Fibroblast of villous mesenchyme (primary cell): ENCODE data around the gene ROCK2. TPM values are rescaled to one million over a fixed set of nuclear protein-coding genes. Genes with fewer than 3 reads are reported as not detected.

Experiments used
- DNase-seq: peaks from one replicate; pipeline ENCODE4 v3.0.0-alpha.2; 2010; ENCODE audit warnings: low read depth
- H3K4me3 ChIP-seq: 2 replicates; pipeline ENCODE4 v1.5.1; 2011; ENCODE audit warnings: low read depth, mild to moderate bottlenecking, low read length
- CTCF ChIP-seq: IDR thresholded peaks from 2 replicates; pipeline ENCODE4 v1.5.1; 2012; ENCODE audit warnings: low read depth, mild to moderate bottlenecking, low read length; ENCODE audit not compliant: insufficient read depth
- total RNA-seq: library from RNA; depleted of rRNA; stranded (reverse); fragments of >200 nt; gene quantifications from 2 replicates; pipeline ENCODE4 v1.2.3, GENCODE V29; 2012

Gene ROCK2
- total RNA-seq, 1 donor = 54.0 TPM

DNA sequence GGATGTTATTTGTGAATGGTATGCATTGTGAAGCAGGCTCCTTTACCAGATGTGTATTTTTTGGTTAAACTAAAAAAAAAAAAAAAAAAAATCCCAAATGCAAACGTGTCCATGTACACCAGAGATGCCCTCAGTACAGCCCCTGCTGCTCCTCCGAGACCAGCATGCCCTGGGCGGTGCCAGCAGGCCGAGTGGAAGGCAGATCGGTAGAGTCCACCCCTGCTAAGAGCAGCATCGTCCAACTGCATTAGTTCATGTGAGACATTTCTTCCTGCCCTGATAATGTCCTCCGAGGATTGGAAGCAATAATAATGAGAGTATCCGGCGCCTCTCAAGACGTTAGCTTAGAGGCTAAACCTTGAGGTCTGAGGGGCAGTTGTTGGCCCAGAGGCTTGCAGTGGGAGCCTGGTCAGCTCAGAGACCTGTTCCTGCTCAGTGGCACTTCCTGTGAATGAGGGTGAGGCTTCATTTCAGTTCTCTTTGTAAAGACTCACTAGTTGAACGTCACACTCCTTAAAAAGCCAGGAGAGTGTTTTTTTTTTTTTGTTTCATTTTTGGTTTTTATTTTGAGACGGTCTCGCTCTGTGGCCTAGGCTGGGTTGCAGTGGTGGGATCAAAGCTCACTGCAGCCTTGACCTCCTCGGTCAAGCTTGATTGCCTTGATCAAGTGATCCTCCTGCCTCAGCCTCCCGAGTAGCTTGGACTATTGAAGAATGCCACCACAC, 183.5 kb downstream of the ROCK2 start:
- no peak for DNase-seq
- no peak for TF ChIP-seq CTCF
- no peak overlapping the region for H3K4me3 ChIP-seq

DNA sequence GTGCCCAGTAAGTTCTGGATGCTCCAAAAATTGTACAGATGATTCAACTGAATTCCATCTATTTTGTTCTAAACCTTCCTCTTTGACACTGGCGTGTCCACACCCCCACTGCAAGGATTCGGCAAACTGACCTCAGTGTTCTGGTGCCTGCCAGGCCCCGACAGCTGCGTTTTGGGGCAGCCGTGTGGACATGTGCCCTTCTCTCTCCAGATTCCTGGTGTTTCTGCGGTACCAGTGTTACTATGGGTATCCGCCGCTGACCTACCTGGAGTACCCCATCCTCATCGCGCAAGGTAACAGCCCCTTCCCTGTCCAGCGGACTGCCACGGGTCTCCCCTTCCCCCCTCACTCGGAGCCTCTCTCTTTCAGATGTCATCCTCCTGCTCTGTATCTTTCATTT, 184.2 kb downstream of the ROCK2 start:
- no peak overlapping the region for H3K4me3 ChIP-seq
- no peak for TF ChIP-seq CTCF
- no peak for DNase-seq

- TF ChIP-seq CTCF = no peak
- H3K4me3 ChIP-seq = no peak overlapping the region
- no peak for DNase-seq
Observed at GRCh38 chr2:11159574-11160170, 184.8 kb downstream of the ROCK2 start.

- H3K4me3 ChIP-seq = no peak overlapping the region
- no peak for TF ChIP-seq CTCF
- no peak for DNase-seq
Observed at GRCh38 chr2:11158916-11159573, 185.4 kb downstream of the ROCK2 start.

GRCh38 chr2:11157731-11158130, 186.7 kb downstream of the ROCK2 start:
- no peak overlapping the region for H3K4me3 ChIP-seq
- no peak for DNase-seq
- TF ChIP-seq CTCF = no peak

DNA sequence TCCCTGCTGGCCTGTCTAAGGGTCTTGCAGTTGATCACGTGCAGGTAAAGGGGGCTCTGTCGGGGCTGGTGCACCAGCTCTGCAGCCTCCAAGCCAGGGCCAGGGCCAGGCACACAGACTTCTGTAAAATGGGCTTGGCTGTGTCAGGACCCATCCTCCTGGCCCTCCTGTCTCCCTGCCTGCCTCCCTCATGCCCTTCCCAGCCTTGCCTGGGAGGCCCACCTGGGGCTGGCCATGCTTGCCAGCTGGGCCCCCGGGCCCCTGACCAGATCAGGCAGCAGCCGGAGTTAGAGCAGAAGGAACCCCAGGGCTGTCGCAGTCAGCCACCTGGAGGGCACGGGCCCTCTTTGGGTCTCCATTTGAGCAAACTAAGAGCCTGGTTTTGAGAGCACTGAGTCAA, 187.1 kb downstream of the ROCK2 start:
- H3K4me3 ChIP-seq = no peak overlapping the region
- no peak for TF ChIP-seq CTCF
- no peak for DNase-seq
